ENCODE data around the gene MARVELD3.
A peak's percentile ranks its signal among the peaks of the same experiment; 100 is the strongest.

GRCh38 chr16:71610936-71611871, 14.8 kb upstream of the MARVELD3 start:
- TF ChIP-seq CTCF (conservative IDR thresholded peaks at IDR 0.05; ENCODE audit: low read depth, low read length): peak; percentile 69
- TF ChIP-seq EZH2 (IDR thresholded peaks at IDR 0.05; ENCODE audit: low read length, unreplicated experiment): no peak
- TF ChIP-seq EZH2phosphoT487 (IDR thresholded peaks at IDR 0.05; ENCODE audit: borderline replicate concordance, low read length): no peak

Measured in PC-3 (cell line).